Activated CD4-positive, alpha-beta T cell treated with anti-CD3 and anti-CD28 coated beads, Interleukin-2, Interleukin-4, amounts not matched to agents 100 ng/mL and 50 ng/mL, durations not matched to agents 16 hours and 8 hours (primary cell): ENCODE measurements around the gene SCN1B.
"Not testable (repeated sequence)": the region's sequence is repeated elsewhere in the genome, so short reads cannot be mapped to it uniquely, and the experiment has no call there.

Source experiments
- DNase-seq: peaks from one replicate; pipeline ENCODE4 v3.0.0-alpha.2; 2020; ENCODE audit warnings: low spot score

Gene SCN1B

GRCh38 chr19:35000647-35001501 lies 29.4 kb upstream of the SCN1B start:
- DNase-seq: peak; percentile 57

GRCh38 chr19:35002037-35002535 lies 28.2 kb upstream of the SCN1B start:
- no peak for DNase-seq

GRCh38 chr19:35004517-35005255 lies 25.6 kb upstream of the SCN1B start:
- DNase-seq: no peak

GRCh38 chr19:35005256-35005977 lies 24.9 kb upstream of the SCN1B start:
- no peak for DNase-seq

- not testable (repeated sequence) for DNase-seq
Observed at GRCh38 chr19:35006007-35006341, 24.3 kb upstream of the SCN1B start.

GRCh38 chr19:35006342-35006998 lies 23.8 kb upstream of the SCN1B start:
- DNase-seq: no peak

GRCh38 chr19:35006999-35007365 lies 23.3 kb upstream of the SCN1B start:
- DNase-seq: no peak

- DNase-seq: not testable (repeated sequence)
Observed at GRCh38 chr19:35007427-35007826, 22.8 kb upstream of the SCN1B start.

GRCh38 chr19:35008891-35009341 lies 21.4 kb upstream of the SCN1B start:
- no peak for DNase-seq

GRCh38 chr19:35009424-35010415 lies 20.6 kb upstream of the SCN1B start:
- no peak for DNase-seq

- DNase-seq: no peak
Observed at GRCh38 chr19:35011091-35011689, 19.1 kb upstream of the SCN1B start.

GRCh38 chr19:35011737-35012682 lies 18.3 kb upstream of the SCN1B start:
- DNase-seq: no peak

- peak; percentile 72 for DNase-seq
Observed at GRCh38 chr19:35013041-35013819, 17.0 kb upstream of the SCN1B start.

- DNase-seq: peak; percentile 55
Observed at GRCh38 chr19:35013820-35014754, 16.2 kb upstream of the SCN1B start.

- not testable (repeated sequence) for DNase-seq
Observed at GRCh38 chr19:35014774-35015173, 15.5 kb upstream of the SCN1B start.

- no peak for DNase-seq
Observed at GRCh38 chr19:35015270-35015953, 14.9 kb upstream of the SCN1B start.

- no peak for DNase-seq
Observed at GRCh38 chr19:35015954-35016351, 14.3 kb upstream of the SCN1B start.
